AG04450 (cell line): ENCODE results near the gene PAX7. TPM values are rescaled to one million over a fixed set of nuclear protein-coding genes. Genes with fewer than 3 reads are reported as not detected.

Experiments used
- CTCF ChIA-PET: fragments of 300-600, 350-600 bp; formaldehyde crosslinking; extraction: SDS; loops from one replicate; lab custom pipeline; 2022; ENCODE audit warnings: antibody characterized with exemption, inconsistent platforms; lab: Charles Lee
- POLR2A ChIA-PET: fragments of 350-600 bp; formaldehyde crosslinking; extraction: SDS; loops from one replicate; lab custom pipeline; 2021; ENCODE audit warnings: antibody characterized with exemption, inconsistent platforms; lab: Yijun Ruan, JAX
- DNase-seq: peaks from one replicate; pipeline ENCODE4 v3.0.0-alpha.2; 2011; ENCODE audit warnings: low read depth, low spot score
- H3K27ac ChIP-seq: one replicate; pipeline ENCODE4 v1.5.1; 2012; ENCODE audit warnings: low read depth, low read length, control low read depth
- H3K27me3 ChIP-seq: one replicate; pipeline ENCODE4 v1.6.0; 2012; ENCODE audit warnings: low read length; ENCODE audit not compliant: control insufficient read depth, insufficient read depth
- H3K4me3 ChIP-seq: 2 replicates; pipeline ENCODE4 v1.5.1; 2011; ENCODE audit warnings: mild to moderate bottlenecking, low read depth, low read length, control low read depth
- H3K9me3 ChIP-seq: 2 replicates; pipeline ENCODE4 v1.5.1; 2012; ENCODE audit warnings: low read length; ENCODE audit not compliant: control insufficient read depth, insufficient read depth
- CTCF ChIP-seq: IDR thresholded peaks from 2 replicates; pipeline ENCODE4 v1.5.1; 2011; ENCODE audit warnings: low read depth, low read length, control low read depth, inconsistent platforms
- polyA plus RNA-seq: library from polyadenylated mRNA; depleted of rRNA; stranded (reverse); fragments of >200 nt; gene quantifications from 2 replicates; pipeline ENCODE4 v1.2.3, GENCODE V29; 2011

Gene PAX7
- polyA plus RNA-seq, 1 experiment, result not detected

GRCh38 chr1:18608534-18608933, 22.1 kb upstream of the PAX7 start:
- Histone ChIP-seq H3K27ac (no peak overlapping the region), H3K9me3 (no peaks in the 10 kb centered on the region), H3K27me3 (no peaks in the 10 kb centered on the region), H3K4me3 (no peak overlapping the region)
- ChIA-PET POLR2A (no interaction called here), CTCF (interaction anchor here (1.0 kb wide), 1 partner anchor 11 kb away, joined by 3 read pairs; no protein-coding TSS in a partner anchor)
- TF ChIP-seq CTCF, result no peak
- no peak for DNase-seq

GRCh38 chr1:18611311-18611710, 19.3 kb upstream of the PAX7 start:
- POLR2A ChIA-PET, result no interaction called here
- no peak overlapping the region for H3K4me3 ChIP-seq
- no peaks in the 10 kb centered on the region for H3K9me3 ChIP-seq
- no peak overlapping the region for H3K27ac ChIP-seq
- TF ChIP-seq CTCF, result no peak
- no peaks in the 10 kb centered on the region for H3K27me3 ChIP-seq
- CTCF ChIA-PET, result no interaction called here
- DNase-seq, result no peak

- ChIA-PET CTCF (no interaction called here), POLR2A (no interaction called here)
- no peaks in the 10 kb centered on the region for H3K9me3 ChIP-seq
- no peak overlapping the region for H3K27ac ChIP-seq
- DNase-seq, result no peak
- TF ChIP-seq CTCF, result no peak
- no peaks in the 10 kb centered on the region for H3K27me3 ChIP-seq
- no peak overlapping the region for H3K4me3 ChIP-seq
Observed at GRCh38 chr1:18612073-18612472, 18.6 kb upstream of the PAX7 start.

- Histone ChIP-seq H3K27me3 (no peaks in the 10 kb centered on the region), H3K9me3 (no peaks in the 10 kb centered on the region), H3K27ac (no peak overlapping the region), H3K4me3 (no peak overlapping the region)
- no peak for TF ChIP-seq CTCF
- CTCF ChIA-PET, result interaction anchor here (1.4 kb wide), 1 partner anchor 17 kb away, joined by 5 read pairs; no protein-coding TSS in a partner anchor
- POLR2A ChIA-PET, result no interaction called here
- DNase-seq, result no peak
Observed at GRCh38 chr1:18614069-18614735, 16.4 kb upstream of the PAX7 start.

GRCh38 chr1:18618546-18619466, 11.8 kb upstream of the PAX7 start:
- ChIA-PET POLR2A (no interaction called here), CTCF (no interaction called here)
- Histone ChIP-seq H3K9me3 (no peaks in the 10 kb centered on the region), H3K4me3 (no peak overlapping the region), H3K27ac (no peak overlapping the region), H3K27me3 (peaks cover 4% of the 10 kb centered on the region)
- DNase-seq, result no peak
- no peak for TF ChIP-seq CTCF
